ENCODE data around the gene NR2E1. TPM values are rescaled to one million over a fixed set of nuclear protein-coding genes. Genes with fewer than 3 reads are reported as not detected.

Gene NR2E1
- total and polyA plus RNA-seq, 2 of the 13 experiments (the other 11 are each of a cell fraction or from before 2014, with no cell fraction given): not detected

DNA sequence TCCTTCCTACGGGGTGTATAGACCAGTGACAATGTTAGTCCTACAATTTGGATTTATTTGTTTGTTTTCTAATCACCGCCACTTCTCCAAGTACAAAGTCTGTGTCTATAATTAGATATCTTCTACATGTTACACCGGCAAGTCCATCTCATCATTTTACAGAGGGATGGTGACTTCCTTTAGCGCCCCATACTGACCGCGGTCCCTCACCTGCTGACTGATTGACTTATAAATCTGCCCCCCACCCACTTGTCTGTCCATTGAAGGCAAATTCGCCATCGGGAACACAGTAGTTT lies 8.9 kb upstream of the NR2E1 start:
- H4K20me1 ChIP-seq (ENCODE audit: insufficient read depth, low read length): no peaks in the 10 kb centered on the region; the same call in 1 of the 2 replicates
- H3K4me2 ChIP-seq (ENCODE audit: low read depth, low read length): peak overlapping the region; percentile 76
- H3K27me3 ChIP-seq (ENCODE audit: control insufficient read depth in 1 of 2, insufficient read depth in 2 of 2, low read length in 2 of 2): peaks cover 6 to 57% of the 10 kb centered on the region in 2 experiments
- 4% methylated on average over 8 of the region's 8 CpGs for WGBS (ENCODE audit: low lambda C conversion rate)
- peak overlapping the region in 1 of 3 experiments; percentile 66; a peak in 1 of 6 replicates for H3K4me3 ChIP-seq (replicated peaks in 1 of 3; ENCODE audit: insufficient read depth in 1 of 3, low read depth in 2 of 3, low read length in 3 of 3)
- TF ChIP-seq CBX2 (IDR thresholded peaks at IDR 0.05; ENCODE audit: low read depth, low read length) (0 out of 2 replicates have a peak, but pooled peaks have one; percentile 4), CBX2 (CRISPR knock-in tag; IDR thresholded peaks at IDR 0.05; ENCODE audit: low read depth) (no peak), NRL (CRISPR knock-in tag; IDR thresholded peaks at IDR 0.05; ENCODE audit: borderline replicate concordance) (no peak), EZH2 (conservative IDR thresholded peaks at IDR 0.05; ENCODE audit: low read depth, low read length) (peak; percentile 25; the same call in 1 of the 2 replicates)
- ATAC-seq (peak; percentile 30), FAIRE-seq (no peak), DNase-seq (ENCODE audit: low spot score) (no peak)
- no peaks in the 10 kb centered on the region for H3K9me3 ChIP-seq (ENCODE audit: low read length)
- BruUV-seq (replicated peaks): no TSS peak
- CTCF ChIA-PET (ENCODE audit: low intra/inter-chr PET ratio, low total read pairs): no interaction called here
- intact Hi-C loops (cut with micrococcal nuclease; ENCODE audit: unreplicated experiment): no loop called here
- H3K4me1 ChIP-seq (ENCODE audit: insufficient read depth, low read length): peaks cover 21% of the 10 kb centered on the region
- in situ Hi-C loops (cut with HindIII; ENCODE audit: extremely low pct_ligation_motif_present, low pct_unique_long_range_greater_than_20kb): no loop called here
- H3K27ac ChIP-seq (ENCODE audit: extremely low read length, insufficient read depth, low read length): no peak overlapping the region
- H3K79me2 ChIP-seq (ENCODE audit: insufficient read depth, low read length): no peaks in the 10 kb centered on the region
- no peaks in the 10 kb centered on the region for H3K36me3 ChIP-seq (replicated peaks in 1 of 2; ENCODE audit: control insufficient read depth in 1 of 2, insufficient read depth in 2 of 2, low read length in 2 of 2)
- POLR2A ChIA-PET: no interaction called here
- H2AFZ ChIP-seq (ENCODE audit: low read length): no peak overlapping the region
- H3K9ac ChIP-seq (ENCODE audit: insufficient read depth, low read depth, low read length): no peak overlapping the region

DNA sequence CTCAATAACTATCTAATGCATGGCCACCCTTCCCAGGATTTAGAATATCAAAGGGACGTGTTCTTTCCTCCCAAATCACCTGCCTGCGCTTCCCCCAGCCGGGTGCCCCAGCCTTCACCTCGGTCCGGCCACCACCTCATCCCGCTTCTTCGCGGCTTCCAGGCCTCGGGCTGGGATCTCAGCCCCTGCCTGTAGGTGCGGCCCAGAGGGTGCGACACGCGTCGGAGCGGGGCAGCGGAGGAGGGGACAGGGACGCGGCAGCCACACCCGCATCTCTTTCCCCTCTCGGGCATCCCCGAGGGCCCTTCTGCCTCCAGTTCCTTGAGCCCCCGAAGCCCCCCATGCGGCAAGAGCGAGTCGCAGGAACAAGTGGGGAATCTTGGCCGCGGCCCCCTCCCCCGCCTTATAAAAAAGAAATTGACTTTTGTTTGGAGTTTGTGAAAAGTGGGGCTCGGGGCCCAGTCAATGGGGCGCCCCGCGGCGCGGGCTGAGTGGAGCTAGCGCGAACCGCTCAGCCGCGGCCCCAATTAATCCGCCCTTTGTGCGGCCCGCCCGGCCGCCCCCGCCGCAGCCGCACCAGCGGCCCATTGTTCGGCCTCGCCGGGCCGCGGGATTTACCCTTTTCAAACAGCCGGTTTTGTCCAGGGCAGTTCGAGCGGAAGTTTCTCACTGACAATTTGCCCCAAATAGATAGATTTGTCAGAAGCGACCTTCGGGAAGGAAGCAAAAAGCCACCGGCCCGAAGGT lies 8.4 kb upstream of the NR2E1 start:
- 10% methylated on average over 6 of the region's 60 CpGs for WGBS (ENCODE audit: low lambda C conversion rate)
- Histone ChIP-seq H3K79me2 (ENCODE audit: insufficient read depth, low read length) (no peaks in the 10 kb centered on the region), H2AFZ (ENCODE audit: low read length) (no peak overlapping the region), H3K4me1 (ENCODE audit: insufficient read depth, low read length) (peaks cover 21% of the 10 kb centered on the region), H3K9ac (ENCODE audit: insufficient read depth, low read depth, low read length) (no peak overlapping the region), H3K4me2 (ENCODE audit: low read depth, low read length) (peak overlapping the region; percentile 76), H3K27me3 (ENCODE audit: control insufficient read depth in 1 of 2, insufficient read depth in 2 of 2, low read length in 2 of 2) (peaks cover 6 to 62% of the 10 kb centered on the region in 2 experiments), H3K4me3 (replicated peaks in 1 of 3; ENCODE audit: insufficient read depth in 1 of 3, low read depth in 2 of 3, low read length in 3 of 3) (peak overlapping the region; percentile 30 to 66 (median 40); a peak in 5 of 6 replicates), H3K9me3 (ENCODE audit: low read length) (no peaks in the 10 kb centered on the region), H3K36me3 (replicated peaks in 1 of 2; ENCODE audit: control insufficient read depth in 1 of 2, insufficient read depth in 2 of 2, low read length in 2 of 2) (no peaks in the 10 kb centered on the region), H4K20me1 (ENCODE audit: insufficient read depth, low read length) (no peaks in the 10 kb centered on the region; the same call in 1 of the 2 replicates), H3K27ac (ENCODE audit: extremely low read length, insufficient read depth, low read length) (no peak overlapping the region)
- in situ Hi-C loops (cut with HindIII; ENCODE audit: extremely low pct_ligation_motif_present, low pct_unique_long_range_greater_than_20kb): no loop called here
- no peak for FAIRE-seq
- ChIA-PET CTCF (ENCODE audit: low intra/inter-chr PET ratio, low total read pairs) (no interaction called here), POLR2A (no interaction called here)
- peak; percentile 68 for ATAC-seq
- intact Hi-C loops (cut with micrococcal nuclease; ENCODE audit: unreplicated experiment): no loop called here
- DNase-seq (ENCODE audit: low spot score): no peak
- BruUV-seq (replicated peaks): no TSS peak
- TF ChIP-seq, protein P1, sequence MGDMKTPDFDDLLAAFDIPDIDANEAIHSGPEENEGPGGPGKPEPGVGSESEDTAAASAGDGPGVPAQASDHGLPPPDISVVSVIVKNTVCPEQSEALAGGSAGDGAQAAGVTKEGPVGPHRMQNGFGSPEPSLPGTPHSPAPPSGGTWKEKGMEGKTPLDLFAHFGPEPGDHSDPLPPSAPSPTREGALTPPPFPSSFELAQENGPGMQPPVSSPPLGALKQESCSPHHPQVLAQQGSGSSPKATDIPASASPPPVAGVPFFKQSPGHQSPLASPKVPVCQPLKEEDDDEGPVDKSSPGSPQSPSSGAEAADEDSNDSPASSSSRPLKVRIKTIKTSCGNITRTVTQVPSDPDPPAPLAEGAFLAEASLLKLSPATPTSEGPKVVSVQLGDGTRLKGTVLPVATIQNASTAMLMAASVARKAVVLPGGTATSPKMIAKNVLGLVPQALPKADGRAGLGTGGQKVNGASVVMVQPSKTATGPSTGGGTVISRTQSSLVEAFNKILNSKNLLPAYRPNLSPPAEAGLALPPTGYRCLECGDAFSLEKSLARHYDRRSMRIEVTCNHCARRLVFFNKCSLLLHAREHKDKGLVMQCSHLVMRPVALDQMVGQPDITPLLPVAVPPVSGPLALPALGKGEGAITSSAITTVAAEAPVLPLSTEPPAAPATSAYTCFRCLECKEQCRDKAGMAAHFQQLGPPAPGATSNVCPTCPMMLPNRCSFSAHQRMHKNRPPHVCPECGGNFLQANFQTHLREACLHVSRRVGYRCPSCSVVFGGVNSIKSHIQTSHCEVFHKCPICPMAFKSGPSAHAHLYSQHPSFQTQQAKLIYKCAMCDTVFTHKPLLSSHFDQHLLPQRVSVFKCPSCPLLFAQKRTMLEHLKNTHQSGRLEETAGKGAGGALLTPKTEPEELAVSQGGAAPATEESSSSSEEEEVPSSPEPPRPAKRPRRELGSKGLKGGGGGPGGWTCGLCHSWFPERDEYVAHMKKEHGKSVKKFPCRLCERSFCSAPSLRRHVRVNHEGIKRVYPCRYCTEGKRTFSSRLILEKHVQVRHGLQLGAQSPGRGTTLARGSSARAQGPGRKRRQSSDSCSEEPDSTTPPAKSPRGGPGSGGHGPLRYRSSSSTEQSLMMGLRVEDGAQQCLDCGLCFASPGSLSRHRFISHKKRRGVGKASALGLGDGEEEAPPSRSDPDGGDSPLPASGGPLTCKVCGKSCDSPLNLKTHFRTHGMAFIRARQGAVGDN (CRISPR knock-in tag; IDR thresholded peaks at IDR 0.05): peak; percentile 34; the same call in 1 of the 2 replicates
- TF ChIP-seq EZH2 (conservative IDR thresholded peaks at IDR 0.05; ENCODE audit: low read depth, low read length): peak; percentile 81; the same call in 1 of the 2 replicates
- TF ChIP-seq HNRNPLL (IDR thresholded peaks at IDR 0.05; ENCODE audit: low read depth, low read length, poor library complexity, severe bottlenecking): peak; percentile 66
- no peak for TF ChIP-seq ZNF7 (CRISPR knock-in tag; IDR thresholded peaks at IDR 0.05)
- no peak for TF ChIP-seq HMG20A (CRISPR knock-in tag; IDR thresholded peaks at IDR 0.05; ENCODE audit: borderline replicate concordance)
- TF ChIP-seq PAWR (CRISPR knock-in tag; IDR thresholded peaks at IDR 0.05; ENCODE audit: borderline replicate concordance): no peak
- TF ChIP-seq RBM39 (IDR thresholded peaks at IDR 0.05; ENCODE audit: low read depth, low read length, poor library complexity, severe bottlenecking): peak; percentile 24
- TF ChIP-seq ZFX (CRISPR knock-in tag; IDR thresholded peaks at IDR 0.05; ENCODE audit: low read depth): peak; percentile 46; the same call in 1 of the 2 replicates
- TF ChIP-seq SOX6 (IDR thresholded peaks at IDR 0.05): no peak
- TF ChIP-seq SOX6 (CRISPR knock-in tag; IDR thresholded peaks at IDR 0.05): 0 out of 2 replicates have a peak, but pooled peaks have one; percentile 6
- TF ChIP-seq ZFY (CRISPR knock-in tag; IDR thresholded peaks at IDR 0.05): 0 out of 2 replicates have a peak, but pooled peaks have one; percentile 23
